ENCODE results near the gene CBLN1. TPM values are rescaled to one million over a fixed set of nuclear protein-coding genes. Genes with fewer than 3 reads are reported as not detected.

The CBLN1 gene
- total RNA-seq, 4 donors from 2014 or later, result 0.49 TPM; not detected in 3

GRCh38 chr16:49277766-49278566 is 3.7 kb downstream of the CBLN1 start:
- no peaks in the 10 kb centered on the region for H3K36me3 ChIP-seq
- H3K27me3 ChIP-seq, result peaks cover 100% of the 10 kb centered on the region
- DNase-seq (ENCODE audit: low spot score in 2 of 2), result no peak
- no peaks in the 10 kb centered on the region for H3K9me3 ChIP-seq
- H3K4me1 ChIP-seq, result peaks cover 58% of the 10 kb centered on the region
- no peak overlapping the region for H3K27ac ChIP-seq
- WGBS, result 8% methylated on average over 34 of the region's 49 CpGs
- peak overlapping the region; percentile 4 for H3K4me3 ChIP-seq
- TF ChIP-seq POLR2AphosphoS5 (IDR thresholded peaks at IDR 0.05) (no peak), POLR2A (IDR thresholded peaks at IDR 0.05) (no peak), CTCF (IDR thresholded peaks at IDR 0.05) (no peak), EP300 (IDR thresholded peaks at IDR 0.05) (no peak)

GRCh38 chr16:49277386-49277742 is 4.3 kb downstream of the CBLN1 start:
- no peak for TF ChIP-seq CTCF (IDR thresholded peaks at IDR 0.05)
- no peak for TF ChIP-seq EP300 (IDR thresholded peaks at IDR 0.05)
- no peak for TF ChIP-seq POLR2A (IDR thresholded peaks at IDR 0.05)
- no peak for TF ChIP-seq POLR2AphosphoS5 (IDR thresholded peaks at IDR 0.05)
- Histone ChIP-seq H3K4me3 (peak overlapping the region; percentile 4), H3K36me3 (no peaks in the 10 kb centered on the region), H3K9me3 (no peaks in the 10 kb centered on the region), H3K4me1 (peaks cover 52% of the 10 kb centered on the region), H3K27ac (no peak overlapping the region), H3K27me3 (peaks cover 100% of the 10 kb centered on the region)
- 2% methylated on average over 18 of the region's 18 CpGs for WGBS
- DNase-seq (ENCODE audit: low spot score in 2 of 2), result no peak

GRCh38 chr16:49276646-49277385 is 4.8 kb downstream of the CBLN1 start:
- WGBS, result 9% methylated on average over 10 of the region's 19 CpGs
- Histone ChIP-seq H3K4me3 (no peak overlapping the region), H3K36me3 (no peaks in the 10 kb centered on the region), H3K9me3 (no peaks in the 10 kb centered on the region), H3K27ac (no peak overlapping the region), H3K4me1 (peaks cover 48% of the 10 kb centered on the region), H3K27me3 (peaks cover 99% of the 10 kb centered on the region)
- no peak for DNase-seq (ENCODE audit: low spot score in 2 of 2)
- no peak for TF ChIP-seq CTCF (IDR thresholded peaks at IDR 0.05)
- no peak for TF ChIP-seq POLR2A (IDR thresholded peaks at IDR 0.05)
- no peak for TF ChIP-seq EP300 (IDR thresholded peaks at IDR 0.05)
- TF ChIP-seq POLR2AphosphoS5 (IDR thresholded peaks at IDR 0.05), result no peak

- TF ChIP-seq POLR2A (IDR thresholded peaks at IDR 0.05) (no peak), CTCF (IDR thresholded peaks at IDR 0.05) (no peak), EP300 (IDR thresholded peaks at IDR 0.05) (no peak), POLR2AphosphoS5 (IDR thresholded peaks at IDR 0.05) (no peak)
- no peaks in the 10 kb centered on the region for H3K36me3 ChIP-seq
- DNase-seq (ENCODE audit: low spot score in 2 of 2), result no peak
- H3K9me3 ChIP-seq, result no peaks in the 10 kb centered on the region
- H3K27ac ChIP-seq, result no peak overlapping the region
- H3K4me1 ChIP-seq, result peaks cover 38% of the 10 kb centered on the region
- 17% methylated on average over 2 of the region's 5 CpGs for WGBS
- no peak overlapping the region for H3K4me3 ChIP-seq
- H3K27me3 ChIP-seq, result peaks cover 89% of the 10 kb centered on the region
Measured at GRCh38 chr16:49275870-49276269, 5.8 kb downstream of the CBLN1 start.

- TF ChIP-seq POLR2A (IDR thresholded peaks at IDR 0.05) (no peak), EP300 (IDR thresholded peaks at IDR 0.05) (no peak), POLR2AphosphoS5 (IDR thresholded peaks at IDR 0.05) (no peak), CTCF (IDR thresholded peaks at IDR 0.05) (no peak)
- no peaks in the 10 kb centered on the region for H3K9me3 ChIP-seq
Measured at GRCh38 chr16:49275050-49275730, 6.4 kb downstream of the CBLN1 start.

More at GRCh38 chr16:49275050-49275730, 6.4 kb downstream of the CBLN1 start:
- Histone ChIP-seq H3K36me3 (no peaks in the 10 kb centered on the region), H3K4me1 (peaks cover 32% of the 10 kb centered on the region), H3K4me3 (no peak overlapping the region), H3K27me3 (peaks cover 82% of the 10 kb centered on the region), H3K27ac (no peak overlapping the region)
- DNase-seq (ENCODE audit: low spot score in 2 of 2), result no peak
- WGBS, result 4% methylated on average over 29 of the region's 34 CpGs

All from suprapubic skin (tissue), 4 donors.